Embryonic facial prominence (tissue), 1 donor: Measurements from ENCODE around the gene NCOA5.

Source experiments
- DNase-seq: peaks from one replicate; pipeline ENCODE4 v3.0.0-alpha.2; 2016; ENCODE audit errors: extremely low spot score

Gene NCOA5

DNA sequence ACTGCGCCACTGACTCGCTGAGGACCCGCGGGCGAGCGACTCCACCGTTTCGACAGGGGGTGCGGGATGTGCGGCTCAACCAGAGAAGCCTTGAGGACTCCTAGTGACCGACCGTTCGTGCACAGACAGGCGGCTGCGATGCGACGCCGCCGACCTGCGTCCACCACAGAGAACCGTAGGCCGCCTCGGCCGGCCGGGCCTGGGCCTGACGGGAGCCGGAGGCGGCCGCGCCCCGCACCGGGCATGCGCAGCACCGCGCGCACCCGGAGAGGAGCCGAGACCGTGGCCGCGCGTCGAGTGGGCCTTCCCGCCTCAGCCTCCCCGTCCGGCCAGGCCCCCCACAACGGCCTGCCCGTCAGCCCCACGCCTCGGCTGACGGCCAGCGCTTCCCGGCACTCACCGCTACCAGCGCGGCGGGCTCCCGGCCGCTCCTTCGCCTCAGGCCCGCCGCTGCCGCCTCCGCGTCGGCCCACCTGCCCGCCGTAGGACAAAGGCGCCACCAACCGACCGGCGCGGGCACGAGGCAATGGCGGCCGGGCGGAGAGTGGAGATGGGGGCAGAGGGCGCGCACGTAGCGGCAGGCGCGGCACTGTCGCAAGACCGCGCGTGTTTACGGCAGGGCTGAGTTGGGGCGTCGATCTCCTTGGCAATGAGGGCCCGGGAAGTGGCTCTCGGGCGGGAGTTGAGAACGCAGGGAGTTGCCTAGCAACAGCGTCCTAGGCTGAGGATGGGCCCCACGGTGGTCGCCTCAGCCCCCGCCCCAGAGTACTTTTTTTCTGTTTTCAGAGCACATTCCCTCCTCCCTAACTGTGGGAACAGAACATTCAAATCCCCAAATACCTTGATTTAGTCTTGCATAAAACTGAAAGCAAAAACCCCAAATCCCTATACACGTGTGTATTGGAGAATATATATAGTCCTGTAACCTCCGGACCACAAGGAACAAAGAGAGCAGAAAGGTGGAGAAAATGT is at the start of gene NCOA5:
NCOA5 (minus strand) TSS at position 546 of the 972 bp plus-strand sequence. CDS start 10,538 bp downstream, outside the sequence.
- DNase-seq: peak; percentile 93

DNA sequence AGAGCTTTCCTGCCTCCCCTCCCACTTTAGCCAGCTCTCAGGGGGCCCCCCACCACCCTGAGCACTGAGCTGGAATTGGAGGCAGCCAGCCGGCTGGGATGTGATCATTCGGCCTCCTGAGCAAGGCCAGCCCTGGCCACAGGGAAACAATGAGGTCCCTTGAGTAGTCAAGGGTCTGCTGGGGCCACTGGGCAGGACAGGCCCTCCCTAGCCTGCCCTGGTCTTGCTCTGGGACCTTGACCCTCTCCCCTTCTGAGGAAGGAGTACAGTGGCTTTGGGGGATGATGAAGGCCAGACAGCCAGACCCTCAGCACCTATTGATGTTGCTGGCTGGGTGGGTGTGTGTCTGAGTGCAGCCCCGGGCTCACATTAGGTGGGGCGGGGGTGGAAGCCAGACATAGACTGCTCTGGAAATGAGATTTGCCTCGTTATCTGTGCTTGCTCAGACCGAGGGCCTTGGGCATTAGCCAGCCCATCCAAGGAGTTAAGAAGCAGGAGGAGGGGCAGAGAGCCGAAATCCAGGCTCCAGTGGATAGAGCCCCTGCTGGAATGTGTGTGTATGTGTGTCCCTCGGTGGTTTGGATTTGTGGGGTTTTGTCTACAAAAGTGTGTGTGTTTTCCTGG is 49.6 kb upstream of the NCOA5 start:
- no peak for DNase-seq

GRCh38 chr20:46137816-46138215 is 48.1 kb upstream of the NCOA5 start:
- DNase-seq: no peak

DNA sequence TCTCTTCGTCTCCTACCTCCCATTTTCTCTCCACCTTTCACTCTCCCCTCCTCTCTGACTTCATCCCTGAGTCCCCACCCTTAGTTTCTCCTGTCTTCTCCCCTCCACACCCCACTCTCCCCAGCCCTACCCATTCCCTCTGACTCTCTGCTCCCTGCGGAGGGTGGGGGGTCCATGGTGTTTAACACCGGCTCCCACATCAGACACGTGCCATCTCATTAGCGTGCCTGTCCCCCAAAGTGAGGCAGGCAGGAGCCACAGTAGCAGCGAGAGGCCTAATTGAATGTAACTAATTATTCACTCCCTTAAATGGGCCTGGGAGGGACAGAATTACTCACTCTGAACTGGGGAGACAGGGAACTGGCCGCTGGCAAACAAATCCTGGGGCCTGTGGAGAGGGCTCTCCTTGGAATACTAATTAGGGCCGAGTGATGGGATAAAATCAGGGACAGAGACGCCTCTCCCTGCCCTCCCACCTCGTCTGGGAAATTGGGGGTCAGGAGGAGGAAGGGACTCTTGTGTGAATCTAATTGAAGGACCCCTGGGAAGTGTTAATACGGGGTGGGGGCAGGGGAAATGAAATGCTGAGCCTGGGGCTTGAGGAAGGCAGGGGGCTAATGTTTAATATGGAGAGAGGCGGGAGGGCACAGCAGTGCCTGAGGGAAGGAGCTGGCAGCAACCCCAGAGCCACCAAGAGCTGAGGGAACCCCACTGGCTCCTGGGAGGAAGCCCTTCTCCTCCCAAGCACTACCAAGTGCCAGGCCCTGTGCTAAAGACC is 46.3 kb upstream of the NCOA5 start:
- no peak for DNase-seq

DNA sequence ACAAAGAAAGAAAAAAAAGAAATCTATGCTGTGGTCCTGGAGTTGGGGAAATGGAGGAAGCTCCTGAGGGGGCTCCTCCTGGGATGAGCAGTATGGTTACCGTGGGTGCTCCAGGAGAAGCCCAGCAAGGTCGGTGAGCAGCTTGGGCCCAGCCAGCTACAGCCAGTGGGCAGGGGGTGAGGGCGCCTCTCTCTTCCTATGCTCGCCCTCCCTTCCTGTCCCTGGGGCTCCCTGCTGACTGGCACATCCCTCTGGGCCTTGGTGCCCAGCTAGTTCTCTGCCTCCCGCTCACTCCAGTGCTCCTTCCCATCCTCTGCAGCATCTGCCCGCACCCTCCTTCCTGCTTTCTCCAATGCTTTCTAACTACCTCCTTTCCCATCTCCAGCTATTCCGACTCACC is 45.0 kb upstream of the NCOA5 start:
- no peak for DNase-seq

- DNase-seq: no peak
Measured at GRCh38 chr20:46133886-46134654, 44.3 kb upstream of the NCOA5 start.

DNA sequence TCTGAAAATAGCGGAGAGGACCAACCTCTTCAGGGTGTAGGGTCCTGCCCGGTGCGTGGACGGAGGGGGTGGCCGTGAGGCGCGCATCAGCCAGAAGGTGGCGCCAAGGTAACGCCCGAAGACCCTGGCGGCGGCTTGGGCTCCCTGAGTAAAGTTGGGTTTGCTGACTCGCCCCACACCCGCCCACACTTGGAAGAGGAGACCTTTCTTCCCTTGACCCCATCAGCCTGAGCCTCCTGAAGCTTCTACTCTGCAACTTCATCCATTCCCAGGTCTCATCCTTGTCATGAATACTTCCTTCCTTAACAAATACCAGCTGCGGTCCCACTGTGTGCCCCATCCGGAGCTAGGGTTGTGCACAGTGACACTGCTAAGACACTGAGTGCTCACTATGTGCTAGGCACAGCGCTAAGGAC is 43.0 kb upstream of the NCOA5 start:
- peak; percentile 8 for DNase-seq

- no peak for DNase-seq
Measured at GRCh38 chr20:46131396-46131795, 41.6 kb upstream of the NCOA5 start.

- DNase-seq: no peak
Measured at GRCh38 chr20:46130534-46130933, 40.8 kb upstream of the NCOA5 start.

DNA sequence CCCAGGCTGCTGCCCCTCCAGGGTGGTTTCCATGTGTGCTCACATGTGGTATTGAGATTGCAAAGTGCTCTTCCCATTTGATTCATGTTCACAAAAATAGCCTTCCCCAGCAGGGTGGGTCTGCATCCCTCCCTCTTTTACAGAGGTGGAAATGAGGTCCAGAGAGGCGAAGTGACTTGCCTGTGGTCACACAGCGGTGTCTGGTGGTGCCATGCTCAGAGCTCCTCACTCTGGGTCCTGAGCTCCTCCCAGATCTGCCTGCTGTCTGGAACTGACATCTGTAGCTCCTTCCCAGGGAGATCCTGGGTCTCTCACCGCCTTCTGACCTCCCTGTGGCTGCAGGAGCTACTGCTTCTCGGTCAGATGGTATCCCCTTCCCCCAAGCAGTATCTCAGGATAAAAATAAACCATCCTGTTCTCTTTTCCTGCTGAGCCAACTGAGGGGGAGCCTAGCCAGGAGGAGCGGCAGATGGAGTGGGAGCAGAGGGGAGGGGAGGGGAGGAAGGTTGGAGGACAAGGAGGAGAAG is 40.3 kb upstream of the NCOA5 start:
- DNase-seq: no peak

DNA sequence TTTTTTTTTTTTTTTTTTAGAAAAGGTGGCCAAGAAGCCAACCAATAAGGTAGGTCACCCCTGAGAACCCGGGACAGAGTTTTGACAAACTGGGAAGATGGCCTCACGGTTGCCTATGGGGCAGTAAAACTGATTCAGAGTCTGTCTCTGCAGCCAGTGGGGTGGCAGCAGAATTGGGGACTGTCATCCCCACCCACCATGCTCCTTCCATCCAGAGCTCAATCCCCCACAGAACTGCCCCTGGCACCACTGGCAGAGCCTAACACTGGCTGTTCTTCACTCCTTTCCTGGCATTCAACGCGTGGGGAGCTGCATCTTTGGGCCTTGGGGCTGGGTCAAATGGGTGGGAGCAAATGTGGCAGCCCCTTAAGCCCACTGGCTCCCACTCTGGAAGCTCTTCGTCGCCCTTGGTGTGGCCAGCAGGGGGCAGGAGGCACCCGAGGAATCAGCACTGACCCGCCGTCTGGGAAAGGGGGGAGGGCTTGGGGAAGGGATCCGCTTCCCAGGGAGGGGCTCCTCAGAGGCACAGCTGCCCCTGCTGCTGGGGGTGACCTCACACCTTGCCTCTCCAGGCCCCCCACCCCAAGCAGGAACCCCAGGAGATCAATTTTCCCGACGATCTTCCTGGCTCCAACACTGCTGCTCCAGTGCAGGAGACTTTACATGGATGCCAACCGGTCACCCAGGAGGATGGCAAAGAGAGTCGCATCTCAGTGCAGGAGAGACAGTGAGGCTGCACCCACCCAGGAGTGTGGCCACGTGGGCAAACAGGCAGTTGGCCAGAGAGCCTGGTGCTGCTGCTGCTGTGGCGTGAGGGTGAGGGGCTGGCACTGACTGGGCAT is 38.8 kb upstream of the NCOA5 start:
- no peak for DNase-seq

DNA sequence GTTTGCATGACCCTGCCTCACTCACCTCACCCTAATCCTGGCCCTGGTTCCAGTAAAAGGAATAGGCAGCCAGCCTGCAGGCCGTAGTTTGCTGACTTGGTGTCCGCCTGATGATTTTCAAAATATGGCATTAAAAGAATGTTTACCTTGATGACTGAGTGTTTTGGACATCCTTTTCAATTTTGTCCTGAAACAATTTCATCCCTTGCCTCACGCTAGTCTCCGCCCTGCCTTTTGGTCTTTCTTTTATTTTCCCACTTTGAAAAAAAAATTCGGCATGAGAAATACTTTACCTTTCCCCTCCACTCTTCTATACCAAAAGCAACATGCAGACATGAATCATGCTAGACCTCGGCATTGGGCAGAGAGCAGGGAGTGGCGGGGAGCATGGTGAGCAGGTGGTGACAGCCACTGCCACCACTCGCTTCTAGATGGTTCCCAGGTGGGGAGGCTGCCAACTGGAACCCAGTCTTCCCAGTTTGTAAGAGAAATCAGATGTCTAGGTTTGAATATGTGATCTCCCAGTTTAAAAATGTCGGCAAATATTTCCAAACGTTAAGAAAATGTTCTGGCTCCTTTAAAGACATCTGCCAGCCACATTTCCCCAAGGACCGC is 37.7 kb upstream of the NCOA5 start:
- DNase-seq: no peak

- no peak for DNase-seq
Measured at GRCh38 chr20:46126440-46127056, 36.8 kb upstream of the NCOA5 start.

- DNase-seq: no peak
Measured at GRCh38 chr20:46123482-46124245, 33.9 kb upstream of the NCOA5 start.

DNA sequence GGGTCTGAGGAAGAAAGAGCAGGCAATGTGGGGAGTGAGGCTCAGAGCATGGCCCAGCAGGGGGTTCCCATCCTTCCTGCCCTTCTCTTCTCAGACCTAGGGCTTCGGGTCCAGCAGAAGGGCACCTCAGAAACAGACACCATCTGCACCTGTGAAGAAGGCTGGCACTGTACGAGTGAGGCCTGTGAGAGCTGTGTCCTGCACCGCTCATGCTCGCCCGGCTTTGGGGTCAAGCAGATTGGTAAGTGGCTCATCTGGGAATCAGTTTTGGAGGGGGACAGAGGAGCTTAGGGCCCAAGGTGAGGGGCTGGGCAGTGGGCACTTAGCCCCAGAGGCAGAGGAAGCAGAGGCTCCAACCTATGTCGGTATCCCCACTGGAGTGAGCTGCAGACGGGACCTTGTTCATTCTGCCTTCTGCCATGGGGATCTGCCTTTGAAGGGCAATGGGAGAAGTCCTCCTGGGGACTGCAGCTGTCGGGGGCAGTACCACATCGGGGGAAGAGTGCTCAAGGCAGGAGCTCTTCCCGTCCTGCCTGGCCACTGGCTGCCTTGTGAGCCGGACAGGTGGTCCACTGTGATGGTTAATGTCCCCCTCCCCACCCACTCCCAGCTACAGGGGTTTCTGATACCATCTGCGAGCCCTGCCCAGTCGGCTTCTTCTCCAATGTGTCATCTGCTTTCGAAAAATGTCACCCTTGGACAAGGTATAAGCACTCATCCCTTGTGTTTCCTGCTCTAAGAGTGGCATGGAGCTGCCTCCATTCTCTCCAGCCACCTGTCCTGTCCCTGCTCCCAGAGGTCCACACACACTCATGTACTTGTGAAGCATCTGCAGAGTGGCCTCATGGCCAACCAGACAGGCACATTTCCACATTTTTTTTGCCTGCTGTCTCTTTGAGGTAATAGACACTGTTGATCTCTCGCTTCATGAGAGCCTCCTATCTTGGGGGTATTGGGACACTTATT is 33.0 kb upstream of the NCOA5 start:
- no peak for DNase-seq

DNA sequence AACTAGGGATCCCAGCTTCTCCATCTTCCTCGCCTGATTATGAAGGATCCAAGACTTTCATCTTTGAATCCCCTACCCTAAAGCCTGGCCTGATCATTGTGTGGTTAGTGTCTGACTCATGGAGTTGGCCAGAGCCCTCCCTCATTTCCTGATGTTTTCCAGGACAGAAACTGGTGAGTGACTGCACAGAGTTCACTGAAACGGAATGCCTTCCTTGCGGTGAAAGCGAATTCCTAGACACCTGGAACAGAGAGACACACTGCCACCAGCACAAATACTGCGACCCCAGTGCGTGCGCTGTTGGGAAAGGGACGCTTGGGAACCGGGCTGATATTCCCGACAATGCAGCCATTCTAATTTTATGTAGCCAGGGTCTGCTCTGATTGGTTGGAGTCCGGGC is 32.3 kb upstream of the NCOA5 start:
- DNase-seq: no peak

GRCh38 chr20:46121184-46121930 is 31.6 kb upstream of the NCOA5 start:
- DNase-seq: no peak
